MCF 10A (cell line): Measurements from ENCODE around the gene CHERP. TPM values are rescaled to one million over a fixed set of nuclear protein-coding genes. Genes with fewer than 3 reads are reported as not detected.

Experiments used
- BruUV-seq: library from RNA; stranded (reverse); fragments of 400-500 nt; replicated peaks from 2 replicates; lab custom pipeline; 2021; lab: Mats Ljungman, UMichigan
- CTCF ChIA-PET: fragments of 300-600 bp; sonication (Branson Sonifier 250); formaldehyde crosslinking; extraction: SDS; loops from one replicate; lab custom pipeline; 2021; ENCODE audit warnings: antibody characterized with exemption, inconsistent platforms; lab: Yijun Ruan, JAX
- POLR2A ChIA-PET: fragments of 300-600, 350-650 bp; sonication (Branson Sonifier 250); formaldehyde crosslinking; extraction: SDS; loops from one replicate; lab custom pipeline; 2020; ENCODE audit warnings: antibody characterized with exemption, inconsistent platforms; lab: Yijun Ruan, JAX
- DNase-seq: peaks from one replicate; pipeline ENCODE4 v3.0.0-alpha.2; 2018; ENCODE audit not compliant: unreplicated experiment
- H3K27ac Mint-ChIP-seq: one replicate; pipeline ENCODE4 v1.8.0; 2022; ENCODE audit warnings: mild to moderate bottlenecking, low read depth, mixed read lengths; ENCODE audit not compliant: unreplicated experiment
- H3K27me3 Mint-ChIP-seq: one replicate; pipeline ENCODE4 v1.8.0; 2022; ENCODE audit warnings: mixed read lengths; ENCODE audit not compliant: insufficient read depth, unreplicated experiment
- H3K36me3 Mint-ChIP-seq: one replicate; pipeline ENCODE4 v1.8.0; 2022; ENCODE audit warnings: mild to moderate bottlenecking, moderate library complexity, mixed read lengths; ENCODE audit not compliant: insufficient read depth, unreplicated experiment
- H3K4me1 Mint-ChIP-seq: one replicate; pipeline ENCODE4 v1.8.0; 2022; ENCODE audit warnings: mixed read lengths; ENCODE audit not compliant: insufficient read depth, unreplicated experiment
- H3K4me3 Mint-ChIP-seq: one replicate; pipeline ENCODE4 v1.8.0; 2022; ENCODE audit warnings: mild to moderate bottlenecking, moderate library complexity, mixed read lengths; ENCODE audit not compliant: unreplicated experiment
- H3K9me3 Mint-ChIP-seq: one replicate; pipeline ENCODE4 v1.8.0; 2022; ENCODE audit warnings: mixed read lengths; ENCODE audit not compliant: unreplicated experiment
- intact Hi-C: fragments of 100-400 bp; cut with micrococcal nuclease; formaldehyde crosslinking; loops from 2 replicates; pipeline ENCODE4 v1.14.1; 2022
- total RNA-seq: library from RNA; stranded (reverse); gene quantifications from 2 replicates; pipeline ENCODE4 v1.2.3, GENCODE V29; 2022
- TF ChIP-seq, protein P1 (sequence below): fragments of 200-600 bp; IDR thresholded peaks from one replicate; pipeline ENCODE4 v1.8.0; 2022; ENCODE audit warnings: antibody characterized with exemption, mild to moderate bottlenecking; ENCODE audit not compliant: unreplicated experiment

Gene CHERP
- total RNA-seq, 1 experiment from 2014 or later, result 51.6 TPM

DNA sequence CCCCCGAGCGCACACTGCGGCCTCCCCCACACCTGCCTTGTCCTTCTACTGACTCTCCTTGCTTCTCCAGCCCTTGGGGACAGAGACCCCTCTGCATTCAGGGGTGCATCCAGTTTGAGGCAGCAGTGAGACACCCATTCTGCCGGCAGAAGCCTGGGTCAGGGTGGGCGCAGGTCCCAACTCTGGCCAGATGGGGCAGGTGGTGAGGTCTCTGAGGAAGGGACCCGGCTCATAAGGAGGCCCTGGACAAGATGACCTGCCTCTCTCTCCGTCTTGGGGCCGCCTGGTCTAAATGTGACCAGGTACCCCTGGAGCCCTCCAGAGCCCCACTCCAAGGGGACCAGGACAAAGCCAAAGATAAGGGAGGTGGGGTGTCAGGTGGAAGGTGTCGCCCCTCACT, 6.1 kb downstream of the CHERP start:
- DNase-seq, result no peak
- H3K4me1 Mint-ChIP-seq, result peaks cover 4% of the 10 kb centered on the region
- BruUV-seq, result no TSS peak
- peaks cover 84% of the 10 kb centered on the region for H3K36me3 Mint-ChIP-seq
- intact Hi-C loops, result no loop called here
- H3K4me3 Mint-ChIP-seq, result no peak overlapping the region
- TF ChIP-seq, protein P1, sequence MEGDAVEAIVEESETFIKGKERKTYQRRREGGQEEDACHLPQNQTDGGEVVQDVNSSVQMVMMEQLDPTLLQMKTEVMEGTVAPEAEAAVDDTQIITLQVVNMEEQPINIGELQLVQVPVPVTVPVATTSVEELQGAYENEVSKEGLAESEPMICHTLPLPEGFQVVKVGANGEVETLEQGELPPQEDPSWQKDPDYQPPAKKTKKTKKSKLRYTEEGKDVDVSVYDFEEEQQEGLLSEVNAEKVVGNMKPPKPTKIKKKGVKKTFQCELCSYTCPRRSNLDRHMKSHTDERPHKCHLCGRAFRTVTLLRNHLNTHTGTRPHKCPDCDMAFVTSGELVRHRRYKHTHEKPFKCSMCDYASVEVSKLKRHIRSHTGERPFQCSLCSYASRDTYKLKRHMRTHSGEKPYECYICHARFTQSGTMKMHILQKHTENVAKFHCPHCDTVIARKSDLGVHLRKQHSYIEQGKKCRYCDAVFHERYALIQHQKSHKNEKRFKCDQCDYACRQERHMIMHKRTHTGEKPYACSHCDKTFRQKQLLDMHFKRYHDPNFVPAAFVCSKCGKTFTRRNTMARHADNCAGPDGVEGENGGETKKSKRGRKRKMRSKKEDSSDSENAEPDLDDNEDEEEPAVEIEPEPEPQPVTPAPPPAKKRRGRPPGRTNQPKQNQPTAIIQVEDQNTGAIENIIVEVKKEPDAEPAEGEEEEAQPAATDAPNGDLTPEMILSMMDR, result no peak
- H3K9me3 Mint-ChIP-seq, result no peaks in the 10 kb centered on the region
- no peaks in the 10 kb centered on the region for H3K27me3 Mint-ChIP-seq
- CTCF ChIA-PET, result no interaction called here
- H3K27ac Mint-ChIP-seq, result no peak overlapping the region
- POLR2A ChIA-PET, result no interaction called here

DNA sequence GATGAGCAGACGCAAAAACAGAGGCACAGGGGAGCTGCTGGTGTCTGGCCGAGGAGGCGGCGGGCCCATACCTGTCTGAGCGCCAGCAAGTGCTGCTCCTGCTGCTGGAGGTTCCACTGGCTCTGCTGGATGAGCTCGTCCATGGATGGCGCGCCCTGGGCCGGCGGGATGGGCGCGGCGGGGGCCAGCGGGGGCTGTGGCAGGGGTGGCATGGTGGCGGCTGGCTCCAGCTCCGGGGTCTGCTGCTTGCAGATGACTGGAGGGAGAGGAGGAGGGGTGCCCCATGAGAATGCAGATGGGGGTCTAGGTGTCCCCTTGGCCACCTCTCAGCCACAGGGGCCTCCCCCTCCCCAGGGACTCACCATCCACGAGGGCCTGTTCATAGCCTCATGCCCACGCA, 6.9 kb downstream of the CHERP start:
- Mint-ChIP-seq H3K27ac (no peak overlapping the region), H3K4me3 (no peak overlapping the region), H3K4me1 (peaks cover 4% of the 10 kb centered on the region), H3K9me3 (no peaks in the 10 kb centered on the region), H3K27me3 (no peaks in the 10 kb centered on the region), H3K36me3 (peaks cover 83% of the 10 kb centered on the region)
- intact Hi-C loops, result no loop called here
- TF ChIP-seq, protein P1, result no peak
- ChIA-PET CTCF (no interaction called here), POLR2A (no interaction called here)
- no TSS peak for BruUV-seq
- no peak for DNase-seq

DNA sequence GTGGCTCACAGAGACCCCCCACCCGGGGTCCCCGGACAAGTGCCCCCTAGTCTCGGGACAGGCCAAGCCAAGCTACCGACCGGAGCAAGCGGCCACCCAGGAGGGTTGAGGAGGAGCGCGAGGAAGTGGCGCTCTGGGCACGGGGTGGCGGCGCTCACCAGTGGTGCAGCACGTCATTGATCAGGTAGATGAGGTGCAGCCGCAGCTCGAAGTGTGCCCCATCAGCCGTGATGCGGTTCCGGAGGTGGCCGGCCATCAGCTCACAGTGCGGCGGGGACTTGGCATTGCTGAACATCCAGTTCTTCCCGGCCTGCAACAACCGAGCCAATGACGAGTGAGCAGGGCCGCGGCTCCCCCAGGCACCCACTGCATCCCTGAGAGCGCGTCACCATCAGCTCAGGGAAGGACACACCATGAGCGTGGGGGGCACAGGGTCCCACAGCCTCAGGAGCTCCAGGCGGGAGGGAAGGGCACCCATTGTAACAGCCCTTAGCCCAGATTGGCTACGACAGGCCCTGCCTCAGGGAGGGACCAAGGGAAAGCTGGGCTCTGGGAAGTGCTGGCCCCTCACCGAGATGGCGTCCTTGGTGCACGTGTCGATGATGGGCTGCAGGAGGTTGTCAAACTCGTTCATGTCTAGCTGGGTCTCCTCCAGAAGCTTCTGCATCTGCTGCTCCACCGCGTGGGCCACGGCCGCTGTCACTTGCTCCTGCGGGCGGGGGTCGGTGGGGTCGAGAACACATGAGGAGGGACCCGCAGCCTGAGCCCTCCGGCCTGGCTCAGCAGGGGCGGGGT, 9.6 kb downstream of the CHERP start:
- CTCF ChIA-PET, result no interaction called here
- no peaks in the 10 kb centered on the region for H3K4me1 Mint-ChIP-seq
- TF ChIP-seq, protein P1, result no peak
- intact Hi-C loops, result no loop called here
- H3K27ac Mint-ChIP-seq, result no peak overlapping the region
- H3K27me3 Mint-ChIP-seq, result no peaks in the 10 kb centered on the region
- DNase-seq, result no peak
- no peak overlapping the region for H3K4me3 Mint-ChIP-seq
- no peaks in the 10 kb centered on the region for H3K9me3 Mint-ChIP-seq
- POLR2A ChIA-PET, result interaction anchor here (0.8 to 1.7 kb wide), 2 partner anchors 9 kb away, joined by 3 to 5 read pairs; partner anchors contain the start of gene CHERP
- BruUV-seq, result no TSS peak
- peaks cover 88% of the 10 kb centered on the region for H3K36me3 Mint-ChIP-seq

DNA sequence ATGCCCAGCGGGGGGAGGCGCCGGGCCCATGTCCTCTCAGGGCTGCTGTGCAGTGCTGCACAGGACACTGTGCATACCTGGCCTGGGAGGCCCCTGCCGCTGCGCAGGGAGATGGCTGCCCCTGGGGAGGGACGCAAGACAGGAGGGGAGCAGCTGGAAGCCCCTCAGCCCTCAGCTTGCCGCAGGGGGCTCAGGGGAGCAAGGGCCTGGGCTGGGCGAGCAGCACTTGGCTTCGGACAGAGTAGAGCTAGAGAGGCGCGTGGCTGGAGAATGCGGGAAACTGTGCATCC, 10.9 kb downstream of the CHERP start:
- no peak overlapping the region for H3K27ac Mint-ChIP-seq
- no peaks in the 10 kb centered on the region for H3K4me1 Mint-ChIP-seq
- intact Hi-C loops, result no loop called here
- no TSS peak for BruUV-seq
- POLR2A ChIA-PET, result interaction anchor here (1.7 kb wide), 1 partner anchor 10 kb away, joined by 5 read pairs; the partner anchor contains the start of gene CHERP
- H3K9me3 Mint-ChIP-seq, result no peaks in the 10 kb centered on the region
- H3K4me3 Mint-ChIP-seq, result no peak overlapping the region
- CTCF ChIA-PET, result no interaction called here
- H3K36me3 Mint-ChIP-seq, result peaks cover 88% of the 10 kb centered on the region
- TF ChIP-seq, protein P1, result no peak
- no peak for DNase-seq
- no peaks in the 10 kb centered on the region for H3K27me3 Mint-ChIP-seq
